Nephron (organoid): ENCODE results near the gene MRTFB.

Experiments
- H3K27ac Mint-ChIP-seq, 3 experiments: 2 replicates each; pipeline ENCODE4 v1.8.0; 2020; ENCODE audit warnings: mixed read lengths in 3 of 3, mild to moderate bottlenecking in 2 of 3, moderate library complexity in 1 of 3
- H3K27me3 Mint-ChIP-seq: 2 replicates; pipeline ENCODE4 v1.8.0; 2021; ENCODE audit warnings: low read depth, mild to moderate bottlenecking, moderate library complexity, mixed read lengths
- H3K36me3 Mint-ChIP-seq: 2 replicates; pipeline ENCODE4 v1.8.0; 2020; ENCODE audit warnings: low read depth, mixed read lengths
- H3K4me1 Mint-ChIP-seq: 2 replicates; pipeline ENCODE4 v1.8.0; 2020; ENCODE audit warnings: mixed read lengths
- H3K4me3 Mint-ChIP-seq, 3 experiments: 2 replicates each; pipeline ENCODE4 v1.8.0; 2020; ENCODE audit warnings: mild to moderate bottlenecking in 3 of 3, mixed read lengths in 3 of 3, moderate library complexity in 2 of 3
- H3K9me3 Mint-ChIP-seq: 2 replicates; pipeline ENCODE4 v1.8.0; 2020; ENCODE audit warnings: mixed read lengths
- CTCF ChIP-seq, 3 experiments: fragments of 200-600 bp; sonication (generic); IDR thresholded peaks; one replicate each; pipeline ENCODE4 v1.5.0; 2021; ENCODE audit warnings: antibody characterized with exemption in 3 of 3; ENCODE audit not compliant: unreplicated experiment in 3 of 3

Gene MRTFB

DNA sequence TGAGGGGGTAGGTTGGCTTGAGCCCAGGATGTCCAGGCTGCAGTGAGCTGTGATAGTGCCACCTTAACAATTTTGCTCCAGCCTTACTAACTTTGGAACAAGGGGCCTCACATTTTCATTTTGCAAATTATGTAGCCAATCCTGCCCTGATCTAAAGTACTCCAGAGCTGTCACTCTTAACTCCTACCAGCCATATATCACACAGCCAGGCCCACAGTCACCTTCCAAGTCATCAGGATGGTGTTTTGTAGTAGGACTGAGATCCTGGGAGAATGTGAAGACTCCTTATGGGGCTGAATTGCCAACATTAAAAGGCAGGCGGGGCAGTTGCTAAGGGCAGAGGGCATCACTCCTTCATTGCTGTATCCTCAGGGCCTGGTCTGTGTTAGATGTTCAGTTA, 243.0 kb downstream of the MRTFB start:
- Mint-ChIP-seq H3K9me3 (no peaks in the 10 kb centered on the region), H3K4me3 (no peak overlapping the region), H3K4me1 (peaks cover 24% of the 10 kb centered on the region), H3K27ac (no peak overlapping the region), H3K36me3 (no peaks in the 10 kb centered on the region), H3K27me3 (peaks cover 6% of the 10 kb centered on the region)
- no peak for TF ChIP-seq CTCF (IDR thresholded peaks at IDR 0.05; ENCODE audit: unreplicated experiment in 3 of 3)

DNA sequence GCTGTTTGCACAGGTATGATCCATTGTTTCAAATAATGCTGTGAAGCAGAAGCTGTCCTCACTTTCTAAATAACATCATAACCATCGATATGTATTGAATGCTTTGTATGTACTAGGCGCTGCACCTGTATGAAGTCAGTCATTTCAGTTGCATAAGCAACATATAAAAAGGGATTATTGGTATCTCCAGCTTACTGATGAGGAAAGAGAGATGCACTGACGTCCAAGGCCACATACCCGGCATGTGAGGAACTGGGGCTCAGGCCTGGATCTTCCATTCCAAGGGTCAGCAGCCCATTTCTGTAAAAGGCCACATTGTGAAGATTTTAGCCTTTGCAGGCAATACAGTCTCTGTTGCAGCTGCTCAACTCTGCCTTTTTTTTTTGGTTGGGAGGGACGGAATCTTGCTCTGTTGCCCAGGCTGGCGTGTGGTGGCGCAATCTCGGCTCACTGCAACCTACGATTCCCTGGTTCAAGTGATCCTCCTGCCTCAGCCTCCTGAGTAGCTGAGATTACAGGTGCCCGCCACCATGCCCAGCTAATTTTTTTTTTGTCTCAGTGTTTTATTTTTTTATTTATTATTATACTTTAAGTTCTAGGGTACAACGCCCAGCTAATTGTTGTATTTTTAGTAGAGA, 244.7 kb downstream of the MRTFB start:
- Mint-ChIP-seq H3K27ac (no peak overlapping the region), H3K9me3 (no peaks in the 10 kb centered on the region), H3K36me3 (no peaks in the 10 kb centered on the region), H3K27me3 (no peaks in the 10 kb centered on the region), H3K4me1 (peaks cover 12% of the 10 kb centered on the region), H3K4me3 (no peak overlapping the region)
- TF ChIP-seq CTCF (IDR thresholded peaks at IDR 0.05; ENCODE audit: unreplicated experiment in 3 of 3): no peak
